Fibroblast of the aortic adventitia (primary cell): ENCODE measurements around the gene VIT. TPM values are rescaled to one million over a fixed set of nuclear protein-coding genes. Genes with fewer than 3 reads are reported as not detected.

Experiments
- DNase-seq: peaks from one replicate; pipeline ENCODE4 v3.0.0-alpha.2; 2010; ENCODE audit warnings: low read depth
- H3K4me3 ChIP-seq: 2 replicates; pipeline ENCODE4 v1.5.1; 2011; ENCODE audit warnings: low read depth, mild to moderate bottlenecking, control low read depth, low read length, moderate library complexity
- total RNA-seq: library from RNA; depleted of rRNA; stranded (reverse); fragments of >200 nt; gene quantifications from 2 replicates; pipeline ENCODE4 v1.2.3, GENCODE V29; 2012; ENCODE audit warnings: low replicate concordance
- TF ChIP-seq, protein P1 (sequence below): IDR thresholded peaks from 2 replicates; pipeline ENCODE4 v1.5.1; 2011; ENCODE audit warnings: mild to moderate bottlenecking, low read length, control low read depth, inconsistent platforms; ENCODE audit not compliant: insufficient read depth

VIT gene
- total RNA-seq, 1 donor = 12.9 TPM

DNA sequence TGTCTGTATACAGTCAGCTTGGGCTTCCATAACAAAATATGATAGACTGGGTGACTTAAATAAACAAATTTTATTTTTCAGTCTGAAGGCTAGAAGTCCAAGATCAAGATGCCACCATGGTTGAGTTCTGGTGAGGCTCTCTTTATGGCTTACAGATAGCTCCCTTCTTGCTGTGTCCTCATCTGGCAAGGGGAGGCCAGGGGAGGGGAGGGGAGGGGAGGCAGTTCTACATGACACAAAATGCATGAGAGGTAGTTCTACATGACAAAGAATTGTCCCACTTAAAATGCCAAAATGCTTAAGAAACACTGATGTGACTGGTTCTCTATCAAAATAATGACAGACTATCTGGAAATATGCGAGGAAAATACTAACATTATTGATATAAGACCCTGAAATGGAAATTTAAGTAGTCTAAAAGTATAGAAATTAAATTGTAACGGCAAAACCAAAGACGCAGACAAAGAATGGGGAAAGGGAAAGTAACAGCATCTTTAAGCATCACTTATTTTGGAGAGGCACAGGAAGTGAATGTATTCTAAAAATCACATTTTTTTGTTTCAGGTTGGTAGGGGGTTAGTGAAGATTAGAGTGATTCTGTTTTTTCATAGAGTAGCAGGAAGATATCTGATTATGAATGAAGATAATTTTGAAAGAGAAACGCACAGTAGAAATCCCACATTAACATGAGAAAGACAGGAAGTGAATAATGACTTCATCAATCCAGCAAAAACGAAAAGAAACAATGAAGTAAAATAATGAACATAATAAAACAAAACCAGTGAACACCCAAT, 138.4 kb downstream of the VIT start:
- no peak overlapping the region for H3K4me3 ChIP-seq
- no peak for DNase-seq
- TF ChIP-seq, protein P1, sequence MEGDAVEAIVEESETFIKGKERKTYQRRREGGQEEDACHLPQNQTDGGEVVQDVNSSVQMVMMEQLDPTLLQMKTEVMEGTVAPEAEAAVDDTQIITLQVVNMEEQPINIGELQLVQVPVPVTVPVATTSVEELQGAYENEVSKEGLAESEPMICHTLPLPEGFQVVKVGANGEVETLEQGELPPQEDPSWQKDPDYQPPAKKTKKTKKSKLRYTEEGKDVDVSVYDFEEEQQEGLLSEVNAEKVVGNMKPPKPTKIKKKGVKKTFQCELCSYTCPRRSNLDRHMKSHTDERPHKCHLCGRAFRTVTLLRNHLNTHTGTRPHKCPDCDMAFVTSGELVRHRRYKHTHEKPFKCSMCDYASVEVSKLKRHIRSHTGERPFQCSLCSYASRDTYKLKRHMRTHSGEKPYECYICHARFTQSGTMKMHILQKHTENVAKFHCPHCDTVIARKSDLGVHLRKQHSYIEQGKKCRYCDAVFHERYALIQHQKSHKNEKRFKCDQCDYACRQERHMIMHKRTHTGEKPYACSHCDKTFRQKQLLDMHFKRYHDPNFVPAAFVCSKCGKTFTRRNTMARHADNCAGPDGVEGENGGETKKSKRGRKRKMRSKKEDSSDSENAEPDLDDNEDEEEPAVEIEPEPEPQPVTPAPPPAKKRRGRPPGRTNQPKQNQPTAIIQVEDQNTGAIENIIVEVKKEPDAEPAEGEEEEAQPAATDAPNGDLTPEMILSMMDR = no peak

DNA sequence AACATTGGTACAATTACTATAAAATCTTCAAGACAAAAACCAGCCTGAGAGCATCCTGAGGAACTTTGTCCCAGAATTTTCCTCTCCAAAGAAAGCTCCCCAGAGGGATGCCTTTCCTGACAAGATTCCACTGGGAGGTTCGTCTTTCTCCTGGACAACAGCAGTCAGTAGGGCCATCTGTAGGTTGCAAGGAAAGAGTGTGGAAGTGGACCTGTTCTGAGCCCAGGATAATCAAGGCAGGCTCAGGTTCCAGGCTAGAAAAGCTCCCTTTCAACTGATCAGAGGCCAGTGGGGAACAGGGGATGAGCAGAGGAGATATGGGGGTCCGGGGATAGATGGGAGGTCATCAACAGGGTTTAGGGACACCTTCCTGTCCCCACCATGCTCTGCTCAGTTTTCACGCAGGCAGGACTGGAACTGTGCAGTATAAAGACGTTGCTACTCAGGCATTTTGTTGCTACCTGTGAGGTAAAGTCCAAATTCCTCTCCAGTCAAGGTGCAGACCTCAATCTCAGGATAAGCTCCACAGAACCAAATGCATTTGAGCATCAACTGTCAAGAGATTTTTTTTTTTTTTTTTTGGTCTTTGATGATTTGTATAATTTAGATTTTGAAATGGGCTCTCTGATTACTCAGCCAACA, 143.6 kb downstream of the VIT start:
- H3K4me3 ChIP-seq = no peak overlapping the region
- DNase-seq = no peak
- TF ChIP-seq, protein P1 = no peak

DNA sequence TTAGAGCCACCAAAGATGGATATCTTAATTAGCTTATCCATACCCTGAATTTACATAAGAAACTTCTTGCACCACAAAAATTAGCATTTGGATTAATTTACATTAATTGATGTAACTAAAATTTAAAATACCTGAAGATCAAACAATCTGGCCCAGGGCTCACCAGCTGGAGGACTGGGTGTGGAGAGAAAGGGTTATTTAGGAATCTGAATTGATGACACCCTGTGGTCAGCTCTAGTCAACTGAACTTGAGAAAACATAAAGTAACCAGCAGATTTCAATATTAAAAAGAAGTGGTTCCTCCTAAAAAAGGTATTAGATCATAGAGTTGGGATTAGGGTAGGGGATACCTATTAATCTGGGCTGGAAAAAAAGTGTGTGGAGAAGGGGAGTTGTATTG, 147.3 kb downstream of the VIT start:
- TF ChIP-seq, protein P1 = no peak
- DNase-seq = no peak
- H3K4me3 ChIP-seq = no peak overlapping the region

DNA sequence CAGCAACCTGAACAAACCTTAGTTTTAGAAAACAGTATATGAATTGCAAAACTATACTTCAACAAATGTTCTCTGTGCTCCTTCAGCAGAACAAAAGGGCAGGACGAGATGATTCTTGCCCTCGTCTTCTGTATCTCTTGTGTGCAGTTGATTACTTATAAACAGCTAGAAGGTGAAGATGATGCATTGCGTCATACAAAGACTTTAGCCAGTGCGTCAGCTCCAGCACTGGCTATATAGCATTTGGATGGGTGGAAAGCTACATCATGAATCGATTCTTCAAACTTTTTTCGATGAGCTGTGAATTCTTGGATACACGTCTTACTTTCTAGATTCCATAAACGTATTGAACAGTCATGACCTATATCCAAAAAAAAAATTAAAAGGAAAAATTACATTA, 152.8 kb downstream of the VIT start:
- H3K4me3 ChIP-seq = no peak overlapping the region
- DNase-seq = no peak
- TF ChIP-seq, protein P1 = no peak

DNA sequence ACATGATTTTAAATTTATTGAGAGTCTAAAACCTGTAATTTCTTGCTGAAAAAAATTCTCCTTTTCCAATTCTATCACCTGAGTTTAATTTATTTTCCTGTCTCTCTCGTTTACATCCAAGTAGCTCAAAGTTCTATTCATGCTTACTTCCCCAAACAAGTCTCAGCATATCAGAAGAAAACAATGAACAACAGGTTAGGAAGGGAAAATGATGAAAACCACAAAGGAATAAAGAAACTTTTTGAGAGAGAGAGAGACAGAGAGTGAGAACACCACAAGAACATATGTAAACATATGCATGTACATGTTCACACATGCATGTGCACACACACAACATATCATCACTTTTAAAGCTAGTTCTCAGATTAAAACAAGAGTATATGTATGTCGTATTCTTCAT, 157.7 kb downstream of the VIT start:
- TF ChIP-seq, protein P1 = no peak
- no peak overlapping the region for H3K4me3 ChIP-seq
- DNase-seq = no peak

DNA sequence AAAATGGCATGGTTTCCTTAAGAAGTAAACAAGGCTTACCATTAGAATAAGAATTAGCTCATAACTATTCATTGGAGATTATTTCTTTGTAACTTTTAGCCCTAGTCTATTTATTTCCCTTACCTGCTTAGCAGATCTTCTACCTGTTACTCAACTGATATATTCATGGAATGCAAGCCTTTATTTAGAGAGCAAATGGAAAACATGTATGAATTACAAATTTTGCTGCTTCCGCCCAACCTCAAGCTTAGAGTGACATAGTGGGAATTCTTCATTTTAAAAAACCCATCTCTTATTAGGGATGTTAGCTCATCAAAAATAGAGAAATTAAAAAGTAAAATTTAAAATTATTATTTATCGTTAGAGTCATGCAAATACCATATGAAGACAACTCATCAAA, 158.9 kb downstream of the VIT start:
- H3K4me3 ChIP-seq = no peak overlapping the region
- no peak for DNase-seq
- TF ChIP-seq, protein P1 = no peak

DNA sequence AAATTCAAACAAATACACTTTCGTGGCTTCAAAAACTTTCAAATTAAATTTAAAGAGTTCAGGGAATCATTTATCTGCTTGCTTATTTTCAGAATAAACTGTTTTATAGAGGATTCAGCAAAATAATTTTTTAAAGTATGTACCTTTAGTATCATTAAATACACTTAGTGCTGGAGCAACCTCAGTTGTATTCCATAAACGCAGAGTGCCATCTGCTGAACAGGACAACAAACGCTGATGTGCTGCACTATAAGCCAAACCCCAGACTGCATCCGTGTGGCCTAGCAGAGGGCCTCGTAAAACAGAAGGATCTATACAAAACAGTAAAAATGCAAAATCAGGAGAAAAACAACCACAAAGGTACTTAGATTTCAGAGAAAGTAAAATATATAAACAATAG, 161.2 kb downstream of the VIT start:
- no peak for DNase-seq
- H3K4me3 ChIP-seq = no peak overlapping the region
- TF ChIP-seq, protein P1 = no peak
